AG09309 (cell line): Measurements from ENCODE around the gene MARK3.

ENCODE experiments used
- DNase-seq: peaks from one replicate; pipeline ENCODE4 v3.0.0-alpha.2; 2010; ENCODE audit warnings: low read depth
- H3K4me3 ChIP-seq: 2 replicates; pipeline ENCODE4 v1.5.1; 2011; ENCODE audit warnings: mild to moderate bottlenecking, low read depth, low read length, moderate library complexity; ENCODE audit not compliant: control insufficient read depth
- TF ChIP-seq, protein P1 (sequence below): IDR thresholded peaks from 2 replicates; pipeline ENCODE4 v1.5.1; 2011; ENCODE audit warnings: mild to moderate bottlenecking, low read depth, low read length, inconsistent platforms; ENCODE audit not compliant: insufficient read depth, control insufficient read depth; ENCODE audit errors: missing control alignments

MARK3 gene

DNA sequence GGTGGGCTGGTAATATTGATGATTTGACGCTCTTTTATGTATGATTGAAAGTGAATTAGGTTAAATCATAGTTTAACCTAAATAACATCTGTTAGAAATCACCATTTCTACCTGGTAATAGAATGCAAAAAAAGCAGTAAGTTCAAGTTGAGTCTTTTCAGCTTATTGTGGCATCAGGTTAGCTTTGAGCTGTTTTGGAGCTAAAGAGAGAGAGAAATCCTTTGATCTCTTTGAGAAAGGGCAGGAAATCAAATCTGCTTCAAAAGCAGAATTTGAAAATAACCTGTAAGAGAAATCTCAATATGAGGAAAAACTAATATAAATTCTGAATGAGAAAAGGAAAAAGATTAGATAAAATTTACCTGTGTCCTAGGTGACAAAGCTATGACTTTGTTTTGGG is 75.2 kb downstream of the MARK3 start:
- TF ChIP-seq, protein P1, sequence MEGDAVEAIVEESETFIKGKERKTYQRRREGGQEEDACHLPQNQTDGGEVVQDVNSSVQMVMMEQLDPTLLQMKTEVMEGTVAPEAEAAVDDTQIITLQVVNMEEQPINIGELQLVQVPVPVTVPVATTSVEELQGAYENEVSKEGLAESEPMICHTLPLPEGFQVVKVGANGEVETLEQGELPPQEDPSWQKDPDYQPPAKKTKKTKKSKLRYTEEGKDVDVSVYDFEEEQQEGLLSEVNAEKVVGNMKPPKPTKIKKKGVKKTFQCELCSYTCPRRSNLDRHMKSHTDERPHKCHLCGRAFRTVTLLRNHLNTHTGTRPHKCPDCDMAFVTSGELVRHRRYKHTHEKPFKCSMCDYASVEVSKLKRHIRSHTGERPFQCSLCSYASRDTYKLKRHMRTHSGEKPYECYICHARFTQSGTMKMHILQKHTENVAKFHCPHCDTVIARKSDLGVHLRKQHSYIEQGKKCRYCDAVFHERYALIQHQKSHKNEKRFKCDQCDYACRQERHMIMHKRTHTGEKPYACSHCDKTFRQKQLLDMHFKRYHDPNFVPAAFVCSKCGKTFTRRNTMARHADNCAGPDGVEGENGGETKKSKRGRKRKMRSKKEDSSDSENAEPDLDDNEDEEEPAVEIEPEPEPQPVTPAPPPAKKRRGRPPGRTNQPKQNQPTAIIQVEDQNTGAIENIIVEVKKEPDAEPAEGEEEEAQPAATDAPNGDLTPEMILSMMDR, result no peak
- DNase-seq, result no peak

DNA sequence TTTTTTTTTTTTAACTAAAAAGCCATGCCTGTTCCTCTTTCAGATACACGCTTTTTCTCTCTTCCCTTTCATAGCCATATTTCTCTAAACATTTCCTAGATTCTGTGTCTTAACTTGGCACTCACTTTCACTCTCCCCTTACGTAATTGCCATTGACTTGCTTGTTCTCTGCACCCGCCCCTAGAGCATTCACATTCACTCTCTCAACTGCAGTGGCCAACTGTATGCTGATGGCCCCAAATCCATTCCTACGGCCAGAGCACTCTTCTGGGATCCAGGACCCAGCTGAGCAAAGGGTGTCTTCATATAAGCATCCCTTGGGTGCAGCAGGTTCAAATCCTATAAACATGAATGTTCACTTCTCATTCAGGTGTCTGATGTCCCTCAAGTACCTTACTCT is 77.9 kb downstream of the MARK3 start:
- no peak for DNase-seq
- no peak overlapping the region for H3K4me3 ChIP-seq
- TF ChIP-seq, protein P1, result no peak

More for the DNA sequence above, 75.2 kb downstream of the MARK3 start:
- H3K4me3 ChIP-seq, result no peak overlapping the region

DNA sequence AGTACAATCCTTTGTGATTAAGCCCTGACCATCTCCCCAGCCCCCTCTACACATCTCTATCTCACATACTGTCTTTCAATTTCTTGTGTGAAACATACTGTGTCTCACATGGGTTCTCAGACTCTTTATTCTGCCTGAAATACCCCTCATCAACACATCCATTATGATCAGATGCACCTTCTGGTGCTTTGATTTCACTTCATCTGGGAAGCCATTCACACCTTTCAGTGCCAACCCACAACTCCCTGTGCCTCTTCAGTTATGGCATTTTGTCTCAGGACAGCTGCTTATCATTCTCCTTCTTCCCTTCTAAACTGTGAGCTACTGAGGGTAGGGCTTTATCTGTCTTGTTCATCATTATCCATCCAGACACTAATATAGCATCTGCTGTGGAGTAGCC is 78.6 kb downstream of the MARK3 start:
- DNase-seq, result no peak
- TF ChIP-seq, protein P1, result no peak

DNA sequence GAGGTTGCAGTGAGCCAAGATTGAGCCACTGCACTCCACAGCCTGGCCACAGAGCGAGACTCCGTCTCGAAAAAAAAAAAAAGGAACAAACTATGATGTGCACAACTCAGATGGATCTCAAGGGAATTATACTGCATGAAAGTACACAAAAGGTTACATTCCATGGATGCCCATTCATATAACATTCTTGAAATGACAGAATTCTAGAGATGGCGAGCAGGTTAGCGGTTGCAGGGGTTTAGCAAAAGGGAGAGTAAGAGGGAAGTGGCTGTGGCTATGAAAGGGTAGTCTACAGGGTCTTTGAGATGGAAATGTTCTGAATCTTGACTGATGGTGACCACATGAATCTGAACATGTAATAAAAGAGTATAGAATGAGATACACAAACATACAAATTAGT is 87.7 kb downstream of the MARK3 start:
- H3K4me3 ChIP-seq, result no peak overlapping the region
- TF ChIP-seq, protein P1, result no peak
- no peak for DNase-seq

More for the DNA sequence above, 78.6 kb downstream of the MARK3 start:
- no peak overlapping the region for H3K4me3 ChIP-seq

DNA sequence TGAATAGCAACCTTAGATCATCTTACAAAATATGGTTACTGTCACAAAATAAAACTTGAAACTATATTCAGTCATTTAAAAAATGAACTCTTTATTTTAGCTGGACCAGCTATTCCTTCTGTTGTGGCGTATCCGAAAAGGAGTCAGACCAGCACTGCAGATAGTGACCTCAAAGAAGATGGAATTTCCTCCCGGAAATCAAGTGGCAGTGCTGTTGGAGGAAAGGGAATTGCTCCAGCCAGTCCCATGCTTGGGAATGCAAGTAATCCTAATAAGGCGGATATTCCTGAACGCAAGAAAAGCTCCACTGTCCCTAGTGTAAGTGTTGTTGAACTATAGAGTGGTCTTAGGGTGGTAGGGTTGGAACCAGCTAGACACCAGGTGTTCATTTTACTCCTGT is 89.7 kb downstream of the MARK3 start:
- no peak for DNase-seq
- no peak overlapping the region for H3K4me3 ChIP-seq
- TF ChIP-seq, protein P1, result no peak

DNA sequence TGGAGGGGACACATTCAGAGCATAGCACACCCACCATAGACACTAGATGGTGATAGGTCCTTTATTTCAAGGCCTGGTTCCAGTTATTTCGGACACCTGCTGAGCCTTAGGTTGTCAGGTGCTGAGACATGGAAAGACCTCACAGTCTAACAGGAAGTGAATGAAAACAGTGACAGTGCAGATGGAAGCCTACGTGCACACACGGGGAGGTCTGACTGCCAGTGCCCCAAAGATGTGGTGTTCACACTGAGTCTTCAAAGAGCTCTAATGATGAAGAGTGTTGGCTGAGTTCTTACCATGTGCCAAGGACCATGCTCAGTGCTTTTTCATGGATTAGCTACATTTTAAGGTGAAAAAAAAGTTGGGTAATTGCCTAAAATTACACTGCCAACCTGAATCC is 90.8 kb downstream of the MARK3 start:
- TF ChIP-seq, protein P1, result no peak
- DNase-seq, result no peak
- no peak overlapping the region for H3K4me3 ChIP-seq

DNA sequence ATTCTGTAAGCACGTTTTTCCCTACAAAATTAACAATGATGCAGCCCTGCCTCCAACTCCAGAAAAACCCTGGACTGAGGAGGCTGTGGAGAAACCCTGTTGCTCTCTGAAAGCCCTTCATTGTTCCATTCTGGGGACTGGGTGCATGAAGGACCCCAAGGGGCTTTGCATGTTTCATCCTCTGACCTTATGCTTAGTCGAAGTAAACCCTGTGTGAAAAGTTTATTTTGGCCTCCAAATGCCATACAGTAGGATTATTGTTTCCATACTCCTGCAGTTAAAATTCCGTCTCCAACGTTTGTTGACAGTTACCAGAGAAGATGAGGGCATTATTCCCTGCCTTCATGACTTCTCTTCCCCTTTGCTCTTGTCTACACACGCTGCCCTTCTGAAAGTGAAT is 91.4 kb downstream of the MARK3 start:
- TF ChIP-seq, protein P1, result no peak
- H3K4me3 ChIP-seq, result no peak overlapping the region
- no peak for DNase-seq
